ENCODE measurements around the gene PTPRCAP. TPM values are rescaled to one million over a fixed set of nuclear protein-coding genes. Genes with fewer than 3 reads are reported as not detected.

Gene PTPRCAP
- polyA plus RNA-seq, 1 donor (not counting 4 experiments of a cell fraction or from before 2014, with no cell fraction given) = not detected

DNA sequence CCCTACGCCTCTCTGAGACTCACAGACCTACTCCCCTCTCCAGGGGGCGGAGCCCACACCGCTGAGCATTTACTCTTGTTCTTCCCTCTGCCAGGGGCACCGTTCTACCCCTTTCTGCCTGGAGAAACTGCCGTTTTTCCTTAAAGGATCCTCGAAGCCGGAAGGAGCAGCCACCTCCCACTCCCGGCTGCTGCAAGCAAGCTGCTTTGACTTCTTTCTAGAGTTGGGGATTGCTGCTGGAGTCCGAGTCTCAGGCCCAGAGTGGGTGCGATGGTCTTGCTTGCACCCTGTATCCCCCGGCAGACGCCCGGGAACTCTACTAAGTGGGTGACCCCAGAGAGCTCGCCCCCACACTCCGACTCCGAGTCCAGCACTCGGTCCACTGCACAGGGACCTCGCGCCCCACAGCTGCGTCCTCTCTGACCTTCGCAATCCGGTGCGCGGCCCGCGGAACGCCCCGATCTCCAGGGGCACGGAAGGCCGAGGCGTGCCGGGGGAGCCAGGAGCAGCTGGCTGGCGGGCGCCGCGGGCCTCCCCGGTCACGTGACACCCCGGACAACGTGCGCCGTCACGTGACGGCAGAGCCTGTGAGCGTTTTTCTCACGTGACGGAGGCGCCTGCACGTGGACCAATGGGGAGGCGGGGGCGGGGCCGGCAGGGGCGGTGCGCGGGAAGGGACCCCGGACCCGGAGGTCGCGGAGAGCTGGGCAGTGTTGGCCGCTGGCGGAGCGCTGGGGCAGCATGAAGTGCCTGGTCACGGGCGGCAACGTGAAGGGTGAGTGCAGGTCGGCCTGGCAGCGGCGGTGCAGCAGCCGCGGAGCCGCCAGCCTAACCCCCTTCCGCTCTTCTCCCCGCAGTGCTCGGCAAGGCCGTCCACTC, 45.9 kb downstream of the PTPRCAP start, which contains the start of gene RAD9A:
RAD9A (plus strand) TSS at position 683 of the 879 bp plus-strand sequence; CDS start at position 742, 59 bp downstream.
- H3K9me1 ChIP-seq (ENCODE audit: control insufficient read depth, extremely low read depth, insufficient read depth, low read length) = no peaks in the 10 kb centered on the region
- peak within 1 kb of the TSS; percentile 80 to 97 (median 89) for H3K4me3 ChIP-seq (ENCODE audit: control insufficient read depth in 2 of 3, extremely low read depth in 1 of 3, insufficient read depth in 2 of 3, low read depth in 1 of 3, low read length in 3 of 3)
- TF ChIP-seq, protein P1, sequence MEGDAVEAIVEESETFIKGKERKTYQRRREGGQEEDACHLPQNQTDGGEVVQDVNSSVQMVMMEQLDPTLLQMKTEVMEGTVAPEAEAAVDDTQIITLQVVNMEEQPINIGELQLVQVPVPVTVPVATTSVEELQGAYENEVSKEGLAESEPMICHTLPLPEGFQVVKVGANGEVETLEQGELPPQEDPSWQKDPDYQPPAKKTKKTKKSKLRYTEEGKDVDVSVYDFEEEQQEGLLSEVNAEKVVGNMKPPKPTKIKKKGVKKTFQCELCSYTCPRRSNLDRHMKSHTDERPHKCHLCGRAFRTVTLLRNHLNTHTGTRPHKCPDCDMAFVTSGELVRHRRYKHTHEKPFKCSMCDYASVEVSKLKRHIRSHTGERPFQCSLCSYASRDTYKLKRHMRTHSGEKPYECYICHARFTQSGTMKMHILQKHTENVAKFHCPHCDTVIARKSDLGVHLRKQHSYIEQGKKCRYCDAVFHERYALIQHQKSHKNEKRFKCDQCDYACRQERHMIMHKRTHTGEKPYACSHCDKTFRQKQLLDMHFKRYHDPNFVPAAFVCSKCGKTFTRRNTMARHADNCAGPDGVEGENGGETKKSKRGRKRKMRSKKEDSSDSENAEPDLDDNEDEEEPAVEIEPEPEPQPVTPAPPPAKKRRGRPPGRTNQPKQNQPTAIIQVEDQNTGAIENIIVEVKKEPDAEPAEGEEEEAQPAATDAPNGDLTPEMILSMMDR (optimal IDR thresholded peaks at IDR 0.05 in 1 of 3, IDR thresholded peaks at IDR 0.05 in 1 of 3, conservative IDR thresholded peaks at IDR 0.05 in 1 of 3; ENCODE audit: extremely low read depth in 1 of 3, insufficient read depth in 2 of 3, low read length in 3 of 3) = no peak
- TF ChIP-seq EZH2 (IDR thresholded peaks at IDR 0.05; ENCODE audit: low read length) = no peak
- peaks cover 5 to 14% of the 10 kb centered on the region in 2 experiments for H3K36me3 ChIP-seq (ENCODE audit: control insufficient read depth in 2 of 2, extremely low read depth in 1 of 2, insufficient read depth in 2 of 2, low read length in 2 of 2)
- H3K9me3 ChIP-seq (ENCODE audit: control insufficient read depth, low read depth, low read length) = no peaks in the 10 kb centered on the region
- DNase-seq (ENCODE audit: low read depth, low spot score) (peak; percentile 61), FAIRE-seq (no peak)
- peak within 1 kb of the TSS; percentile 100 for H3K4me2 ChIP-seq (ENCODE audit: control insufficient read depth, extremely low read depth, insufficient read depth, low read depth, low read length)
- dilution Hi-C loops (cut with MboI; ENCODE audit: extremely low pct_ligation_motif_present, low sequenced_read_pairs) = no loop called here
- no peaks in the 10 kb centered on the region for H3K27me3 ChIP-seq (ENCODE audit: control insufficient read depth, extremely low read depth, insufficient read depth, low read length)
- peak within 1 kb of the TSS; percentile 76 for H3K27ac ChIP-seq (ENCODE audit: control insufficient read depth, insufficient read depth, low read length)
- H3K9ac ChIP-seq (ENCODE audit: control insufficient read depth, extremely low read depth, insufficient read depth, low read length) = peak within 1 kb of the TSS; percentile 93
- peak within 1 kb of the TSS; percentile 95 for H2AFZ ChIP-seq (ENCODE audit: control insufficient read depth, low read length)
- peaks cover 10% of the 10 kb centered on the region for H3K79me2 ChIP-seq (ENCODE audit: control insufficient read depth, insufficient read depth, low read length)
- no peaks in the 10 kb centered on the region for H4K20me1 ChIP-seq (ENCODE audit: control insufficient read depth, extremely low read depth, insufficient read depth, low read length)
- H3K4me1 ChIP-seq (ENCODE audit: control insufficient read depth, extremely low read depth, insufficient read depth, low read length) = peaks cover 11% of the 10 kb centered on the region

DNA sequence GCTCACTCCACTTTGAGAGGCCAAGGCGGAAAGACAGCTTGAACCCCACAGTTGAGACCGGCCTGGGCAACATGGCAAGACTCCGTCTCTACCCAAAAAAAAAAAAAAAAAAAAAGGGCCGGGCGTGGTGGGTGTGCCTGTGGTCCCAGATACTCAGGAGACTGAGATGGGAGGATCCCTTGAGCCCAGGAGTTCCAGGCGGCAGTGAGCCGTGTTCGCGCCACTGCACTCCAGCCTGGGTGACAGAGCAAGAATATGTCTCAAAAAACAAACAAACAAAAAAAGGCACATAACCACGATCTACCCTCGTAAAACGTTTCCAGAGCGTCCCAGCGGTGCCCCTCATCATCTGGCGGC, 46.6 kb downstream of the PTPRCAP start:
- Histone ChIP-seq H3K9ac (ENCODE audit: control insufficient read depth, extremely low read depth, insufficient read depth, low read length) (peak overlapping the region; percentile 93), H3K9me3 (ENCODE audit: control insufficient read depth, low read depth, low read length) (no peaks in the 10 kb centered on the region), H3K27ac (ENCODE audit: control insufficient read depth, insufficient read depth, low read length) (peak overlapping the region; percentile 76), H3K4me3 (ENCODE audit: control insufficient read depth in 2 of 3, extremely low read depth in 1 of 3, insufficient read depth in 2 of 3, low read depth in 1 of 3, low read length in 3 of 3) (peak overlapping the region; percentile 80 to 97 (median 89)), H3K36me3 (ENCODE audit: control insufficient read depth in 2 of 2, extremely low read depth in 1 of 2, insufficient read depth in 2 of 2, low read length in 2 of 2) (peaks cover 2 to 11% of the 10 kb centered on the region in 2 experiments), H3K4me1 (ENCODE audit: control insufficient read depth, extremely low read depth, insufficient read depth, low read length) (peaks cover 11% of the 10 kb centered on the region), H3K79me2 (ENCODE audit: control insufficient read depth, insufficient read depth, low read length) (peaks cover 10% of the 10 kb centered on the region), H2AFZ (ENCODE audit: control insufficient read depth, low read length) (peak overlapping the region; percentile 91), H3K27me3 (ENCODE audit: control insufficient read depth, extremely low read depth, insufficient read depth, low read length) (no peaks in the 10 kb centered on the region), H3K4me2 (ENCODE audit: control insufficient read depth, extremely low read depth, insufficient read depth, low read depth, low read length) (peak overlapping the region; percentile 100), H4K20me1 (ENCODE audit: control insufficient read depth, extremely low read depth, insufficient read depth, low read length) (no peaks in the 10 kb centered on the region), H3K9me1 (ENCODE audit: control insufficient read depth, extremely low read depth, insufficient read depth, low read length) (no peaks in the 10 kb centered on the region)
- no peak for DNase-seq (ENCODE audit: low read depth, low spot score)
- dilution Hi-C loops (cut with MboI; ENCODE audit: extremely low pct_ligation_motif_present, low sequenced_read_pairs) = no loop called here
- TF ChIP-seq, protein P1 (optimal IDR thresholded peaks at IDR 0.05 in 1 of 3, IDR thresholded peaks at IDR 0.05 in 1 of 3, conservative IDR thresholded peaks at IDR 0.05 in 1 of 3; ENCODE audit: extremely low read depth in 1 of 3, insufficient read depth in 2 of 3, low read length in 3 of 3) = no peak
- no peak for TF ChIP-seq EZH2 (IDR thresholded peaks at IDR 0.05; ENCODE audit: low read length)
- no peak for FAIRE-seq

Measured in keratinocyte (primary cell).